Middle frontal gyrus (tissue), 1 donor: ENCODE measurements around the gene FN3KRP.
A peak's percentile ranks its signal among the peaks of the same experiment; 100 is the strongest.

Experiments
- DNase-seq: peaks from one replicate; pipeline ENCODE4 v3.0.0-alpha.2; 2015; ENCODE audit warnings: low spot score; ENCODE audit errors: extremely low spot score

FN3KRP gene

GRCh38 chr17:82705756-82706155 is 10.8 kb upstream of the FN3KRP start:
- DNase-seq: no peak

- DNase-seq: no peak
Observed at GRCh38 chr17:82709024-82709675, 7.4 kb upstream of the FN3KRP start.

GRCh38 chr17:82709676-82710498 is 6.6 kb upstream of the FN3KRP start:
- DNase-seq: no peak

GRCh38 chr17:82710499-82711232 is 5.8 kb upstream of the FN3KRP start:
- DNase-seq: no peak

GRCh38 chr17:82713071-82713723 is 3.3 kb upstream of the FN3KRP start:
- no peak for DNase-seq

- DNase-seq: no peak
Observed at GRCh38 chr17:82718986-82719685, 2.6 kb downstream of the FN3KRP start.

- no peak for DNase-seq
Observed at GRCh38 chr17:82720204-82720603, 3.7 kb downstream of the FN3KRP start.

GRCh38 chr17:82722341-82723013 is 6.0 kb downstream of the FN3KRP start:
- no peak for DNase-seq

GRCh38 chr17:82723169-82723807 is 6.8 kb downstream of the FN3KRP start:
- no peak for DNase-seq

GRCh38 chr17:82726427-82726826 is 9.9 kb downstream of the FN3KRP start:
- DNase-seq: no peak

- DNase-seq: no peak
Observed at GRCh38 chr17:82729479-82730260, 13.2 kb downstream of the FN3KRP start.

- no peak for DNase-seq
Observed at GRCh38 chr17:82732118-82732743, 15.7 kb downstream of the FN3KRP start.

- DNase-seq: peak; percentile 58
Observed at GRCh38 chr17:82734987-82735866, 18.7 kb downstream of the FN3KRP start, which contains the start of gene FN3K. Gene FN3K, plus strand, starts transcription at chr17:82735615. Its CDS starts 22 bp downstream, at chr17:82735637.

- no peak for DNase-seq
Observed at GRCh38 chr17:82736511-82737185, 20.1 kb downstream of the FN3KRP start.

GRCh38 chr17:82737967-82738877 is 21.7 kb downstream of the FN3KRP start:
- peak; percentile 83 for DNase-seq
